Subcutaneous adipose tissue (tissue), 4 donors: ENCODE measurements around the gene GJD4. TPM values are rescaled to one million over a fixed set of nuclear protein-coding genes. Genes with fewer than 3 reads are reported as not detected.

ENCODE experiments used
- CTCF ChIP-seq: fragments of 450-650 bp; IDR thresholded peaks from one replicate; pipeline ENCODE4 v1.5.1; 2016; ENCODE audit warnings: low read depth, mild to moderate bottlenecking, control low read depth, antibody characterized with exemption, moderate library complexity
- total RNA-seq, 4 donors: library from RNA; depleted of rRNA; stranded (reverse); fragments of >200 nt; gene quantifications; one replicate each; pipeline ENCODE4 v1.1.0, GENCODE V29; 2016

The GJD4 gene
- total RNA-seq, 4 donors from 2014 or later = not detected

- TF ChIP-seq CTCF = no peak
These were observed 52.5 kb downstream of the GJD4 start for GRCh38 chr10:35657621-35658020.

Other genes starting within 250 kb of the GJD4 start
- gene FZD8, start 37.0 kb downstream of the GJD4 start, total RNA-seq = 1 to 10 TPM in 2 of 4 donors, under 1 TPM in 2; 0.82 to 3.8 (median 1.9) TPM